SU-DHL-6 (cell line): Measurements from ENCODE around the gene C10orf71.

ENCODE experiments used
- CTCF ChIP-seq: fragments of 200-600 bp; sonication (generic); IDR thresholded peaks from one replicate; pipeline ENCODE4 v1.5.1; 2017; ENCODE audit warnings: antibody characterized with exemption, mild to moderate bottlenecking, low read length, moderate library complexity; ENCODE audit not compliant: insufficient read depth, poor library complexity, severe bottlenecking
- EZH2phosphoT487 ChIP-seq: fragments of 200-600 bp; sonication (generic), shearing (Covaris generic); conservative IDR thresholded peaks from 2 replicates; pipeline ENCODE4 v1.6.1; 2018; ENCODE audit warnings: mild to moderate bottlenecking, antibody characterized with exemption, low read length, moderate library complexity, mixed read lengths

GRCh38 chr10:49323896-49324270 is 24.9 kb downstream of the C10orf71 start:
- TF ChIP-seq CTCF (no peak), EZH2phosphoT487 (no peak)
